HG03066 (cell line): ENCODE measurements around the gene MT1E.
"Not testable (repeated sequence)": the region's sequence is repeated elsewhere in the genome, so short reads cannot be mapped to it uniquely, and the experiment has no call there.

Source experiments
- ATAC-seq: cut with Tn5 transposase; IDR thresholded peaks from one replicate; pipeline ENCODE4 v1.9.1; 2021; ENCODE audit warnings: low read depth; ENCODE audit not compliant: unreplicated experiment

The MT1E gene

DNA sequence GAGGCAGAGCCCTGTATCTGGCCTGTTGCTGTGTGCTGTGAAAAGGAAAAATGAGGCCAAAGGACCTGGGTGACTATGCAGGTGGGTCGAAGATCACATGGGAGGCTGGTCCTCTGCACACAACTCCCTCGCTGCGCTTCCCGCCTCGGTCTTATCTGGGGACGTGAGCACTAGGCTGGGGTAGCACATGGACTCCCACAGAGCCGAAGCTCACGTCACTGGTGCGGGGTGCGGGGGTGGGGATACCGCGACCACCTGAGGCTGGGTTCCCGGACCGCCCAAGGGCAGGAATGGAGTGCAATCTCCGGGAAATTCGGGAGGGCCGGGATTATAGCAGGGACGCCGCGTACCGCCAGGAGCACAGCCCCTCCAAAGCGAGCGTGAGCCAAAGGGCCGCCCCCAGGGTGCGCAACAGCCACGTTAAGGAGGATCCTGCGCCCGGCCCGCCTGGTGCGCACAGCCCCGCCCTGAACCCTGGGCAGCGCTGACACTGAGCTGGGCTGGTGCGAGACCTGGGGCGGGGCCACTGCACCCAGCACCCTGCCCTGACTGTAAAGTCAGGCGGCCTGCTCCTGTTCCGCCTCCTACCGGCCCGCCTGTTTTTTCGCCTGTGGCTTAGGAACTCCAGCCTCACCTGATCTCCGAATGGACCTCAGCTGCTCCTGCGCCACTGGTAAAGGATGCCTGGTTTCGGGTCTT, 17.6 kb downstream of the MT1E start:
- ATAC-seq: no peak

DNA sequence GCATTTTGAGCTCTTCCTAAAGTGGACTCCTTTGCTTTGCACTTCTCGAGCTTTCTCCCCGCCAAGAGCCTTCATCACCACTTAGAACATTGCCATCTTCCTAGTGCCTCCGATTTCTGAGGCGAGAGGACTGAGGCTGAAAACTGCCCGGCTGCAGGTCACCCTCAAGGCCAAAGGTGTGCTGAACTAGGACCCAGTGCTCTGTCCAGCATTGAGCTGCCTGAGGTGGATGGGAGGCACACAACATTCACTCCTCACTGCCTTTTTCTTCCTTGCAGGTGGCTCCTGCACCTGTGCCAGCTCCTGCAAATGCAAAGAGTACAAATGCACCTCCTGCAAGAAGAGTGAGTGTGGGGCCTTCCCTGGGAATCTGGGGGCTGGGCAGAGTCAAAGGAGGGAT, 18.3 kb downstream of the MT1E start:
- no peak for ATAC-seq

DNA sequence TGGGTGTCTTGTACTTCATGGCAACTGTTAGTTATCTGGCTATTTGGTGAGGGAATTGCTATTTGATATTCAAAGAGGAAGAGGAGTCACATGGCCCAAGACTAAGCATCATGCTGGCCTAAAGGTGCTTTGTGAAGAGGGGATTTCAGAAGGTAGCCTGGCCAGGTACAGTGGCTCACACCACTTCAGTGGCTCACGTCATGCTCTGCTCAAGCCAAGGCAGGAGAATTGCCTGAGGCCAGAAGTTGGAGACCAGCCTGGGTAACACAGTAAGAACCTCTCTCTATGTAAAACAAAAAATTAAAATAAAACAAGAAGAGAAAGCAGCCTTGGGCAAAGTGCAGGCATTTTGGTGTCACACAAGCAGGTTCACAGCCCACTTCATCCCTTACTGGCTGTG, 19.7 kb downstream of the MT1E start:
- ATAC-seq: no peak

DNA sequence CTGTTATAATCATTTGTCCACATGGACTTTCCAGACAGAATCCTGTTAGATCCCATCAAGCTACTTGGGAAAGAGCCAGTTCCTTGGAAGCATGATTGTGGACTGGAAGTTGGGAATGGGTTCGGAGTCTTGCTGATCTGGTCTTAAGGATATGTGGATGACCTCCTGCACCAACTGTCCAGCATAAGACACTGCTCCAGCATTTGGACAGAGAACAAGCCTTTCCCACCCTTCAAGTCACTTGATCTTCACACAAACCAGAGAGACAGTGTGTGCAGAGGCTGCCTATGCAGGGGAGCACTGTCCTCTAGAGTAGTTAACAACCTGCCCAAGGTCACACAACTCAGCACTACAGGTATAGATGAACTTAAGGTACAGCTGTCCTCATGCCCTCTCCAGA, 20.3 kb downstream of the MT1E start:
- ATAC-seq: no peak

DNA sequence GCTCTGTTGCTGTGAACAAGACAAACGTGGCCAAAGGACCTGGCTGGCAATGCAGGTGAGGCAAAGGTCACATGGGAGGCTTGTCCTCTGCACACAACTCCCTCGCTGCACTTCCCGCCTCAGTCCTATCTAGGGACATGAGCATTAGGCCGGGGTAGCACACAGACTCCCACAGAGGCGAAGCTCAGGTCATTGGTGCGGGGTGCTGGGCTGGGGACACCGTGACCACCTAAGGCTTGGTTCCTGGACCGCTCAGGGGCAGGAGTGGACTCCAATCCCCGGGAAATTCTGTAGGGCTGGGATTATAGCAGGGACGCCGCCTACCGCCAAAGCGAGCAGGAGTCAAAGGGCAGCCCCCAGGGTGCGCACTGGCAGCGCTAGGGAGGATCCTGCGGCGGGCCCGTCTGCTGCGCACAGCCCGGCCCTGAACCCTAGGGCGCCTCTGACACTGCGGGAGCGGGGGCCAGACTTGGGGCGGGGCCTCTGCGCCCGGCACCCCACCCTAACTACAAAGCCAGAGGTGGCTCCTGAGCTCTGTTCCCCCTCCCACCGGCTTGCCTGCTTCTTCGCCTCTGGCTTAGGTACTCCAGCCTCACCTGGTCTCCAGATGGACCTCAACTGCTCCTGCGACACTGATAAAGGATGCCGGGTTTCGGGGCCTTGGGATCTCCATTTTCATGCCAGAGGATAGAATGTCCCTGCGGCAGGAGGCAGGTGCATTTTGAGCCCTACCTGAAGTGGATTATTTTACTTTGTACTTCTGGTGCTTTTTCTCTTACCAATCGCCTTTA, 22.3 kb downstream of the MT1E start:
- no peak for ATAC-seq

DNA sequence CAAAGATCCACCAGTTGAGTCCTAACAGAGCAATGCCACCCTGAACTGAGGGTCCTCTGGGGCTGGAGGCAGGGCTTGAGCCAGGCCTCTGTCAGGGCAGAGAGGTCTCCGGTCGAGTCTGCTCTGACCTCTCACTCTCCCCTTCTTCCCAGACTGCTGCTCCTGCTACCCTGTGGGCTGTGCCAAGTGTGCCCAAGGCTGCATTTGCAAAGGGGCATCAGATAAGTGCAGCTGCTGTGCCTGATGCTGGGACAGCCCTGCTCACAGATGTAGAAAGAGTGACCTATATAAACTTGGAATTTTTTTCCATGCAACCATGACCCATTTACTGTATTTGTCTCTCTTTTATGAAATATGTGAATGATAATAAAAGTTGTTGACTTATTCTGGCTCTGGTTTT, 23.7 kb downstream of the MT1E start:
- ATAC-seq: no peak

DNA sequence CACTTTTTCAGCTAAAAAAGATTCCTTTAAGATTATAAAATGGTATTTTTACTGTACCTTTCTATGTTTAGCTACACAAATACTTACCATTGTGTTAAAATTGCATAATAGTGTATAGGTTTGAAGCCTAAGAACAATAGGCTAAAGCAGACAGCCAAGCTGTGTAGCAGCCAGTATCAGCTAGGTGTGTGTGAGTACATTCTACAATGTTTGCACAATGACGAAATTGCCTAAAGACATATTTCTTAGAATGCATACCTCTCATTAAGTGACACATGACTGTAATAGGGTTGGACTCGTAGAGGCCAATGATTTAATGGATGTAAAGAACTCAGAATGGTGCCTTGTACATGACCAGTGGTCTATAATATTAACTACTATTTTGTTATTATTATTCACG, 24.2 kb downstream of the MT1E start:
- ATAC-seq: no peak

DNA sequence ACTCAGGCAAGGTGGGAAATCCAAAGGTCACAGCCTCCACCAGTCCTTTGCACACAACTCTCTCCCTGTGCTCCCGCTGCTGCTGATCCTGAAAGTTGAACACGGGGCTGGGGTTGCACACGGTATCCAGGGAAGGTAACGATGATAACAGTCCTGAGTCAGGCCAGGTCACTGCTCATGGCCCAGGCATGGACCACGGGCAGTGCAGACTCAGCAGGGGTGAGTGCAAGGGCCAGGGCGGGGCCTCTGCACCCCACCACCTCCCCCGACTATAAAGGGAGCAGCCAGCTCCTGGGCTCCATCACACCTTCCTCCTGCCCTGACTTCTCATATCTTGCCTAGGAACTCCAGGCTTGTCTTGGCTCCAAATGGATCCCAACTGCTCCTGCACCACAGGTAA, 26.0 kb downstream of the MT1E start, which contains the start of gene MT1B:
Gene MT1B (plus strand): TSS at position 301 of the 400 bp plus-strand sequence. CDS start 68 bp downstream, at position 369.
- no peak for ATAC-seq

DNA sequence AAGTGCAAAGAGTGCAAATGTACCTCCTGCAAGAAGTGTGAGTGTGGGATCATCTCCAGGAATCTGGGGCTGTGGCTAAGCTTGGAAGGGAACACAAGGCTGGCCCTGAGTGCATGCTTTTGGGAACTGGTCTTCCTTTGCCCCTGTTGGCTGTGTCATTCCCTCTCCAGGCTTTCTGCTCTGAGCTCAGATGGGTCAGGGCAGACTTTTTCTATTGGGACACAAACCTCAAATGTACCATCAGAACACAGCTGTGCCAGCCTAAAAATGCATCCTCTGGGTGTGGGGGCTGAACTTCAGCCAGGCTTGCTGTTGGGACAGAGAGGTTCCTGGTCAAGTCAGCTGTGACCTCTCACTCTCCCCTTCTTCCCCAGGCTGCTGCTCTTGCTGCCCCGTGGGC, 27.0 kb downstream of the MT1E start:
- no peak for ATAC-seq

DNA sequence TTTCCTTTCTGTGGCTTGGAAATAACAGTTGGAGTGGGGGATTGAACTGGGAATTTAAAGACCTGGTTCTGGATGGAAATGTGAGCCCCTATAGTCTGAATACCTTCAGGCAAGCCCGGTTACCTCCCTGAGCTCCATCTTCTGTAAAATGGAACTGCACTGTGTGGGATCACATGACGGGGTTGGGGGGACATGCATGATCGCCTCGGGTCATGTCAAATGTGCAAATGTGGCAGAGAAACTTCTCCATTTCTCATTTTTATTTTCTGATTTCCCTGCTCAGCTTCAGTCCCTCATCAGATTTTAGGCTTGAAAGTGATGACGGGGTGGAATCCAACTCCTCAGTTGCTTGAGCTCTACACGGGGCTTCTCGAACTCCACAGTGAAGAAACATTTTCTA, 27.6 kb downstream of the MT1E start:
- no peak for ATAC-seq

DNA sequence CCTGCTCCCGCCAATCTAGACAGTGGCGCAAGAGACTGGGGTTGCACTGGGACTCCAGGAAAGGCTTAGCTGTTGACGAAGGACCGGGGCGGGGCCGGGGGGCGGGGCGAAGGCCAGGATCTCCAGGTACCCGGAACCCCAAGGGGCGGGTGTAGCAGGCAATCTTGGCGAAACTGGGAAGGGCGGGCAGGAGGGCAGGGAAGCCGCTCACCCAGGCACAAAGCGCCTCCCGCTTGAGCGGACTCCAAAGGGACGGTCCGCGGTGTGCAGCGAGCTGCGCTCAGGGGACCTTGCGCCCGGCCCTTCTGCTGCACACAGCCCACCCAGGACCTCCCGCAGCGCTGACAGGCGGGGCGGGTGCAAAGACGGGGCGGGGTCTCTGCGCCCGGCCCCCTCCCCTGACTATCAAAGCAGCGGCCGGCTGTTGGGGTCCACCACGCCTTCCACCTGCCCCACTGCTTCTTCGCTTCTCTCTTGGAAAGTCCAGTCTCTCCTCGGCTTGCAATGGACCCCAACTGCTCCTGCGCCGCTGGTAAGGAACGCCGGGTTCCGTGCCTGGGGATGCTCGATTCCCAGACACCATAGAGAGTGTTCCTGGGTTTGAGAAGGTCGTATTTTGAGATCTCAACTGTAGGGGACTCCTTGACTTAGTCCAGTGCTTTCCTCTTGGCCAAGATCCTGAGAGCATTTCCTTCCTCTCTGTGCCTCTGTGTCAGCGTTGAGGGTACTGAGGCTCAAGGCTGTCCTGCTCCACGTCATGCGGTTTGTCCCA, 32.2 kb downstream of the MT1E start, which contains the start of gene MT1F:
Gene MT1F (plus strand): TSS at position 405 of the 772 bp plus-strand sequence. CDS start 100 bp downstream, at position 505.
- ATAC-seq: no peak

DNA sequence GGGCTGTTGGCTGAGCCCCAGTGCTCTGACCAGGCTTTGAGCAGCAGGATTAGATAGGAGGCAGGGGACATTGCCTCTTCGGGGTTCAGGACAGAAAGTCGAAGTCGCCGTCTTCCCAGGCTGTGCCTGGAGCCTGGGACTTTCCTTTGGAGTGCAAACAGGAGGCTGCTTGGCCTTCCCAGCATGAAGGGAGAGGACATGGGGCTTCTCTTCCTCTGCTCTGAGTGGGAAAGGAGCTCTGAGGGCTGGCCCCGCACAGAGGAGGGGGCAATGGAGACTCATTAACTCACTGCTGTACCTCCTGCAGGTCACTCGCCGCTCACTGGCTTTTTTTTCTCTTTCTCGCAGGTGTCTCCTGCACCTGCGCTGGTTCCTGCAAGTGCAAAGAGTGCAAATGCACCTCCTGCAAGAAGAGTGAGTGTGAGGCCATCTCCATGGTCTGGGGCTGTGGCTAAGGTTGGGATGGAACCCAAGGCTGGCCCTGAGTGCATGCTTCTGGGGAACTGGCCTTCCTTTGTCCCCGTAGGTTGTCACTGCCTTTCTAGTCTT, 32.8 kb downstream of the MT1E start:
- no peak for ATAC-seq

DNA sequence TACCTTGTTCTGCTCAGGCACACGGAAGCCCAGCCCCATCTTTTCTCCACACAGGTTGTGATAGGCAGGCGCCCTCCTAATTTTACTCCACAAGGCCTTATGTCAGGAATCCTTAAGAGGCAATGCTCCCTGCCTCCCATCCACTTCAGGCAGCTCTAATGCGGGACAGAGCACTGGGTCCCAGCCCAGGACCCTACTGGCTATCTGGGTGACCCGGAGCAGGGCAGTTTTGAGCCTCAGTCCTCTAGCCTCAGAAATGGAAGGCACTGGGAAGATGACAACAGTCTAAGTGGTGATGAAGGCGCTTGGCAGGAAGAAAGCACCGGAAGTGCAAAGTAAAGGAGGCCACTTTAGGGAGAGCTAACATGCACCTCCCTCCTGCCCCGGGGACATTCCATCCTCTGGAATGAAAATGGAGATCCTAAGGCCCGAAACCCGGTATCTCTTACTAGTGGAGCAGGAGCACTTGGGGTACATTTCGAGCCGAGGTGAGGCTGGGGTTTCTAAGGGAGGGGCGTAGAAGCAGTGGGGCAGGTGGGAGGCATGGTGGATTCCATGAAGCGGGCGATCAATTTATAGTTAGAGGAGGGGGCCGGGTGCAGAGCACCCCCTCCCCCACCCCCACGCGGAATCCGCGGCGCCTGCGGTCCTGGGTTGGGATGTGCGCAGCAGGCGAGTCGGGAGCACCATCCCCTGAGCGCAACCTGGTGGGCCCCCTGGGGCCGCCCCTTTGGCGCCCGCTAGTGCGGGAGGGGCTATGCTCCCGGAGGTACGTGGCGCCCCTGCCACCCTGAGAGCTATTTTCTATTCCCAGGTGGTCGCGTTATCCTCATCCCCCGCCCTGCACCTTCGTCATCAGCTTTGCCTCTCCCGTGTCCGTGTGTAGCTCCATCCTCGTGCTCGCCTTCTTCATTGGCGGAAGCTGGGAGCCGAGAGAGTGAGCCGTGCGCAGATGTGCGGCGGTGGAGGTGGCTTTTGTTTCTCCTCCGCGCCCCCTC, 37.1 kb downstream of the MT1E start:
- ATAC-seq: no peak

DNA sequence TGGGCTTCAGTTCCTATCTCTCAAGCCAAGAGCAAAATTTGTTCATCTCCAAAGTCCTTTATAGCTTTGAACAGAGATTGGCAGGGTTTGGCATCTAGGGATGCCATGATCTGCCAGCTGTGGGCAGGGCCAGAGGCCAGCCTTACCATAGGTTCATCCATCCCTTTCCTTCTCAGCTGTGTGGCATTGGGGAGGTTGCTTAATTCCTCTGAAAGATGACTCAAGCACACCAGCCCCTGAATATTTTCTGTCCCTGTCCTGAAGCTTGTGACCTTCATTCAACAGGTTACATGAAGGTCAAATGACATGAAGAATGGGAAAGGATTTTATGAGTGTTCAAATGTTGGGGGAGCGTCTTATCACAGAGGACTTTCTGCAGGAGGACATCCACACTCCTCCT, 38.9 kb downstream of the MT1E start:
- no peak for ATAC-seq

DNA sequence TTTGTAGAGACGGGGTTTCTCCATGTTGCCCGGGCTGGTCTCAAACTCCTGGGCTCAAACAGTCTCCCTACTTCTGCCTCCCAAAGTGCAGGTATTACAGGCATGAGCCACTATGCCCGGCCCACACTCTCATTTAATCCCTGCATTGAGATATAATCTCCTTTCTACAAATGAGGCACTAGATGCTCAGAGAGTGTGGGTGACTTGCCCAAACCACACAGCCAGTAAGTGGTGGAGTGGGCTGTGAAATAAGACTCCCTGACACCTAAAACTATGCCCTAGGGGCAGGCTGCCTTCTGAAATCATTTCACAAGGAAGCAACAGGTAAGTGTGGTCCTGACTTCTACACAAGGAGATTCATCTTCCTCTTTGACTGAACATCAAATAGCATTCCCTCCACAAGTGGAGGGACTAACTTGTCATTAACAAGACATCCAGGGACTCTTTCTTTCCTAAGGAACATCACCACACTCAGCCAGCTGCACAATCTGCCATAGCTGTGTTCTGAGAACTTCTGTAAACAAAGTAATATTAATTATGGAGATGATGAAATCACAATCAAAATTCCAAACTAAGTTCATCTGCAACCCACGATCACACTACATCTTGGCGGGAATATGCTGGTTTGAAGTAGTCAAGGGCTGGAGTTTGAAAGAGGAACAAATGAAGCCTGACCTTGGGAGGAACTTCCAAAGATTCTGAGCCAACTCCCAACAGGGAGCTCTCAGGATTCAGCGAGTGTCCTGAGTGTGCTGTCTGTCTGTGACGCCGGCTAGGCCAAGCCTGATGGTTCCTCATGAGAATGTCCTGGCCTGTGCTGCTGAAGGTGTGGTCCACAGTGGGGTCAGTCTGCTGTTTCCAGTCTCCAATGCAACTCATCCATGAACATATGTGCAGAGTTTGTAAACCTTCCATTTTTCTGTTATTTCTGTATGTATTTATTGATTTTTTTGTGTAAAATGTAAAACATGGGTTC, 40.0 kb downstream of the MT1E start:
- ATAC-seq: not testable (repeated sequence)

DNA sequence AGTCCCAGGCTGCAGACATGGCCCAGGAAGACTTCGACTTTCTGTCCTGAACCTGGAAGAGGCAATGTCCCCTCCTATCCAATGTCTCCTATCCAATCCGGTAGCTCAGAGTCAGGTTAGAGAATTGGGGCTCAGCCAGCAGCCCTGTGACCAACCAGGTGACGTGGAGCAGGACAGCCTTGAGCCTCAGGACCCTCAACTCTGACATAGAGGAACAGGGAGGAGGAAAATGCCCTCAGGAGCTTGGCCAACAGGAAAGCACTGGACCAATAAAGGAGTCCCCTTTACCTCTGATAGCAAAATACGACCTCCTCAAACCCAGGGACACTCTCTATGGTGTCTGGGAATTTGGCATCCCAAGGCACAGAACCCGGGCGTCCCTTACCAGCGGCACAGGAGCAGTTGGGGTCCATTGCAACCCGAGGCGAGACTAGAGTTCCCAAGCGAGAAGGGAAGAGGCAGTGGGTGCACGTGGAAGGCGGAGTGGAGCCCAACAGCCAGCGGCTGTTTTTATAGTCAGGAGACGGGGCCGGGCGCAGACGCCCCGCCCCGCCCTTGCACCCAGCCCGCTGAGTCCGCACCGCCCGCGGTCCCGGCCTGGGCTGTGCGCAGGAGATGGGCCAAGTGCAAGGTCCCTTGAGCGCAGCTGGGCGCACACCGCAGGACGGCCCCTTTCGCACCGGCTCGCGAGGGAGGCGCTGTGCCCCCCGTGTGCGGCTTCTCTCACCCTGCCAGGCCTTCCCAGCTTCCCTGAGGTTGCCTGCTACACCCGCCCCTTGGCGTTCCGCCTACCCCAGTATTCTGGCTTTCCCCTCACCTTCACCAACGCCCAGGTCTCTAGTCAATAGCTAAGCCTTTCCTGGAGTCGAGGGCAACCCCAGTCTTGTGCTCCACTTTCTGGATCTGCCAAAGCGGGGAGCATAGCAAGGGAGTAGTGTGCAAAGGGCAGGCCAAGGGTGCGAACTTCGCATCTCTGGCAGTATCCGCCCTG, 42.3 kb downstream of the MT1E start, which contains the start of gene MT1G:
Gene MT1G (minus strand): TSS at position 485 of the 991 bp plus-strand sequence. CDS start 72 bp downstream, at position 413.
- no peak for ATAC-seq
